Measurements from ENCODE around the gene MIEF1.

MIEF1 gene

DNA sequence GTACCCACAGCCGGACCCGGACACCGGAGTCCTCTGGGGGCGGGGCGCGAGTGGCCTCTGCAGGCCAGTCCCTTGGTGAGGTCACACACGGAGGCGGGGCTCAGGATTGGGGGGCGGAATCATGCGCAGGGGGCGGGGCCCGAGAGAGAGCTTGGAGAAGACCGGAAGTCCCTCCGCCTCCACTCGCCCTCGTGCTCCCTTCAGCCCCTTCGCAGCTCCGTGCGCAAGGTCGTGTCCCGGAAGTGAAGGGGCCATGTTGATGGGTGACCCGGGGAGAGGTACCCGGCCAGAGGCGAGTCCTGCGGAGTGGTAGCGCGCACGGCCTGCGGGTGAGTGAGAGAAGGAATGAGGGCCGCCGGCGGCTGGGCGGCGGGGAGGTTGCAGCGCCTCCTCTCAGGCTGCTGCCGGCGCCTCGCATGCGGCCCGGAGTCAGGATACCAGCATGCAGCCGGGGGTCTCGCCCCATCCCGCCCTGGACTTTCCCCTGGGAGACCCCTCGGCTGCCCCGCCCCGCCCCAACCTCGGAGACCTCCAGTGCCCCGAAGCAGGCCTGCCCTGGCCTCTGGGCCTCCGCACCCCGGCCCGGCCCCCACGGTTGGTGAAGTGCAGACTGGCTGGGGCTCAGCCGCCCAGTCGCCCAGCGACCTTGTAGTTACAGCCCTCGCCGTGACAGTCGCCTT lies at the start of gene MIEF1 (continued):
- TF ChIP-seq SCRT1 (tag by site-specific recombination; IDR thresholded peaks at IDR 0.05; ENCODE audit: borderline replicate concordance) (no peak), ZNF777 (tag by site-specific recombination; IDR thresholded peaks at IDR 0.05; ENCODE audit: borderline replicate concordance) (no peak), KLF1 (tag by site-specific recombination; IDR thresholded peaks at IDR 0.05) (0 out of 2 replicates have a peak, but pooled peaks have one; percentile 17), ZNF529 (tag by site-specific recombination; IDR thresholded peaks at IDR 0.05; ENCODE audit: insufficient replicate concordance) (no peak), KLF8 (tag by site-specific recombination; IDR thresholded peaks at IDR 0.05) (peak; percentile 62; the same call in 1 of the 2 replicates), SP2 (tag by site-specific recombination; IDR thresholded peaks at IDR 0.05) (peak; percentile 95), YY2 (tag by site-specific recombination; IDR thresholded peaks at IDR 0.05) (peak; percentile 87), ZSCAN23 (tag by site-specific recombination; IDR thresholded peaks at IDR 0.05) (no peak), ZNF664 (tag by site-specific recombination; IDR thresholded peaks at IDR 0.05) (no peak)
- TF ChIP-seq, protein P1, sequence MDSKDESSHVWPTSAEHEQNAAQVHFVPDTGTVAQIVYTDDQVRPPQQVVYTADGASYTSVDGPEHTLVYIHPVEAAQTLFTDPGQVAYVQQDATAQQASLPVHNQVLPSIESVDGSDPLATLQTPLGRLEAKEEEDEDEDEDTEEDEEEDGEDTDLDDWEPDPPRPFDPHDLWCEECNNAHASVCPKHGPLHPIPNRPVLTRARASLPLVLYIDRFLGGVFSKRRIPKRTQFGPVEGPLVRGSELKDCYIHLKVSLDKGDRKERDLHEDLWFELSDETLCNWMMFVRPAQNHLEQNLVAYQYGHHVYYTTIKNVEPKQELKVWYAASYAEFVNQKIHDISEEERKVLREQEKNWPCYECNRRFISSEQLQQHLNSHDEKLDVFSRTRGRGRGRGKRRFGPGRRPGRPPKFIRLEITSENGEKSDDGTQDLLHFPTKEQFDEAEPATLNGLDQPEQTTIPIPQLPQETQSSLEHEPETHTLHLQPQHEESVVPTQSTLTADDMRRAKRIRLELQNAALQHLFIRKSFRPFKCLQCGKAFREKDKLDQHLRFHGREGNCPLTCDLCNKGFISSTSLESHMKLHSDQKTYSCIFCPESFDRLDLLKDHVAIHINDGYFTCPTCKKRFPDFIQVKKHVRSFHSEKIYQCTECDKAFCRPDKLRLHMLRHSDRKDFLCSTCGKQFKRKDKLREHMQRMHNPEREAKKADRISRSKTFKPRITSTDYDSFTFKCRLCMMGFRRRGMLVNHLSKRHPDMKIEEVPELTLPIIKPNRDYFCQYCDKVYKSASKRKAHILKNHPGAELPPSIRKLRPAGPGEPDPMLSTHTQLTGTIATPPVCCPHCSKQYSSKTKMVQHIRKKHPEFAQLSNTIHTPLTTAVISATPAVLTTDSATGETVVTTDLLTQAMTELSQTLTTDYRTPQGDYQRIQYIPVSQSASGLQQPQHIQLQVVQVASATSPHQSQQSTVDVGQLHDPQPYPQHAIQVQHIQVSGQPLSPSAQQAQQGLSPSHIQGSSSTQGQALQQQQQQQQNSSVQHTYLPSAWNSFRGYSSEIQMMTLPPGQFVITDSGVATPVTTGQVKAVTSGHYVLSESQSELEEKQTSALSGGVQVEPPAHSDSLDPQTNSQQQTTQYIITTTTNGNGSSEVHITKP (tag by site-specific recombination; IDR thresholded peaks at IDR 0.05), result peak; percentile 19; the same call in 1 of the 2 replicates
- TF ChIP-seq, protein P2, sequence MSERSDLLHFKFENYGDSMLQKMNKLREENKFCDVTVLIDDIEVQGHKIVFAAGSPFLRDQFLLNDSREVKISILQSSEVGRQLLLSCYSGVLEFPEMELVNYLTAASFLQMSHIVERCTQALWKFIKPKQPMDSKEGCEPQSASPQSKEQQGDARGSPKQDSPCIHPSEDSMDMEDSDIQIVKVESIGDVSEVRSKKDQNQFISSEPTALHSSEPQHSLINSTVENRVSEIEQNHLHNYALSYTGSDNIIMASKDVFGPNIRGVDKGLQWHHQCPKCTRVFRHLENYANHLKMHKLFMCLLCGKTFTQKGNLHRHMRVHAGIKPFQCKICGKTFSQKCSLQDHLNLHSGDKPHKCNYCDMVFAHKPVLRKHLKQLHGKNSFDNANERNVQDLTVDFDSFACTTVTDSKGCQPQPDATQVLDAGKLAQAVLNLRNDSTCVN (tag by site-specific recombination; optimal IDR thresholded peaks at IDR 0.05), result peak; percentile 88

DNA sequence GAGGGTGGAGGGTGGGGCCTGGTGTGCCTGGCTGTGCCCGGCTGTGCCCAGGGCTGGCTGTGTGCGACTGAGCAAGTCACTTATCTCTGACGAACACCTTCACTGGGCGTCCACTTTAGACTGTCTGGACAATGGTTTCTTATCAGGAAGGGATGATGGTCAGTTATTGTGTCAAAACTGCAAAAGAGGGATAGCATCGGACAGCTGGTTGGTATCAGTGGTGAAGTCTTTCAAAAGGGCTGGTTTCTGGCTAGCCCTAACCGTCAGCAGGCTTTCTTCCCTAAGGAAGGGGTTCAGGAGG lies 49.4 kb upstream of the MIEF1 start:
- H3K9me3 ChIP-seq (ENCODE audit: control insufficient read depth, insufficient read depth, low read depth, low read length), result no peaks in the 10 kb centered on the region
- ChIA-PET POLR2A (interaction anchor here (0.6 to 1.5 kb wide), 4 partner anchors 67 to 1415 kb away, joined by 4 to 8 read pairs (median 5); partner anchors contain the start of gene RPL3), CTCF (interaction anchor here (0.5 to 1.8 kb wide), 6 partner anchors 41 to 1846 kb away, joined by 3 to 6 read pairs (median 3); no protein-coding TSS in a partner anchor)
- TF ChIP-seq, protein P3, sequence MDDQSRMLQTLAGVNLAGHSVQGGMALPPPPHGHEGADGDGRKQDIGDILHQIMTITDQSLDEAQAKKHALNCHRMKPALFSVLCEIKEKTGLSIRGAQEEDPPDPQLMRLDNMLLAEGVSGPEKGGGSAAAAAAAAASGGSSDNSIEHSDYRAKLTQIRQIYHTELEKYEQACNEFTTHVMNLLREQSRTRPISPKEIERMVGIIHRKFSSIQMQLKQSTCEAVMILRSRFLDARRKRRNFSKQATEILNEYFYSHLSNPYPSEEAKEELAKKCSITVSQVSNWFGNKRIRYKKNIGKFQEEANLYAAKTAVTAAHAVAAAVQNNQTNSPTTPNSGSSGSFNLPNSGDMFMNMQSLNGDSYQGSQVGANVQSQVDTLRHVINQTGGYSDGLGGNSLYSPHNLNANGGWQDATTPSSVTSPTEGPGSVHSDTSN (CRISPR knock-in tag; IDR thresholded peaks at IDR 0.05), result no peak
- TF ChIP-seq, protein P4, sequence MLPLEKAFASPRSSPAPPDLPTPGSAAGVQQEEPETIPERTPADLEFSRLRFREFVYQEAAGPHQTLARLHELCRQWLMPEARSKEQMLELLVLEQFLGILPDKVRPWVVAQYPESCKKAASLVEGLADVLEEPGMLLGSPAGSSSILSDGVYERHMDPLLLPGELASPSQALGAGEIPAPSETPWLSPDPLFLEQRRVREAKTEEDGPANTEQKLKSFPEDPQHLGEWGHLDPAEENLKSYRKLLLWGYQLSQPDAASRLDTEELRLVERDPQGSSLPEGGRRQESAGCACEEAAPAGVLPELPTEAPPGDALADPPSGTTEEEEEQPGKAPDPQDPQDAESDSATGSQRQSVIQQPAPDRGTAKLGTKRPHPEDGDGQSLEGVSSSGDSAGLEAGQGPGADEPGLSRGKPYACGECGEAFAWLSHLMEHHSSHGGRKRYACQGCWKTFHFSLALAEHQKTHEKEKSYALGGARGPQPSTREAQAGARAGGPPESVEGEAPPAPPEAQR (tag by site-specific recombination; IDR thresholded peaks at IDR 0.05), result no peak
- TF ChIP-seq YY1 (tag by site-specific recombination; IDR thresholded peaks at IDR 0.05), result no peak
- peak; percentile 7; the same call in 1 of the 2 replicates for TF ChIP-seq ZBTB8A (tag by site-specific recombination; IDR thresholded peaks at IDR 0.05)
- no peak overlapping the region for H3K27ac ChIP-seq (ENCODE audit: extremely low read depth, low read depth, low read length)
- no peaks in the 10 kb centered on the region for H3K36me3 ChIP-seq (ENCODE audit: control insufficient read depth in 2 of 2, insufficient read depth in 1 of 2, low read length in 2 of 2)
- no peak overlapping the region for H3K4me3 ChIP-seq (ENCODE audit: low read depth, low read length)
- no peaks in the 10 kb centered on the region for H3K4me1 ChIP-seq (ENCODE audit: control insufficient read depth, insufficient read depth, low read length)

Measured in HEK293 (cell line).